Subcutaneous adipose tissue (tissue), 4 donors: Measurements from ENCODE around the gene HS3ST4. TPM values are rescaled to one million over a fixed set of nuclear protein-coding genes. Genes with fewer than 3 reads are reported as not detected.

Experiments
- total RNA-seq, 4 donors: library from RNA; depleted of rRNA; stranded (reverse); fragments of >200 nt; gene quantifications; one replicate each; pipeline ENCODE4 v1.1.0, GENCODE V29; 2016
- TF ChIP-seq, protein P1 (sequence below): fragments of 450-650 bp; IDR thresholded peaks from one replicate; pipeline ENCODE4 v1.5.1; 2016; ENCODE audit warnings: low read depth, mild to moderate bottlenecking, control low read depth, antibody characterized with exemption, moderate library complexity

Gene HS3ST4
- total RNA-seq, 4 donors from 2014 or later: not detected

DNA sequence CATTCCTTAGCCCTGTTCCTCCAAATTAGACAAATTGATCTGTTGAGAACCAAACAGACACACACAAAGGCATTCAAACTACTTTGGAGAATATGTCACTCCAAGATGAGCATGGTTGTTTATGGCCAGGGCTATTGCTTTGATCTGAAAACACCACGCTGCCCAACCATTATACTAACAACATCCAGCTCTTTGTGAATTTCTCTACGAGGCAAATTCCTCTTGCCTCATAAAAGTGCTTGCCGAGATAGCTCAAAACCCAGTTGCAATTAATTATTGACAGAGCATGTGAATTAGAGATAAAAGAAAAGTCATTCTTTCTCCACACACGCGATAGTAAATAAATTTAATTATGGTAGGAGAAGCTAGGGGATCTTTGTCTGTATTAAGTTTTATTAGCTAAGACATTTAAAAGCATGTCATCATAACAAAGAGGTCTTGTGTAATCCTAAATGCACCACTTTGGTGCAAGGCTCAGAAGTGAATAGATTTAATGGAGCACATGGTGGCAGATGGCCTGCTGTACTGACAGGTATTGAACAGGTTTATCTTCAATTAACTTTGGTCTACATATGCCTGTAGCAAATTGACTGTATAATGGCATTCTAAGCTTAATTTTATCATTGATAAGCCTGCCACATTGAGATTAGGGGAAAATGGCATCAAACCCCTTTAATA is 441.8 kb downstream of the HS3ST4 start:
- TF ChIP-seq, protein P1, sequence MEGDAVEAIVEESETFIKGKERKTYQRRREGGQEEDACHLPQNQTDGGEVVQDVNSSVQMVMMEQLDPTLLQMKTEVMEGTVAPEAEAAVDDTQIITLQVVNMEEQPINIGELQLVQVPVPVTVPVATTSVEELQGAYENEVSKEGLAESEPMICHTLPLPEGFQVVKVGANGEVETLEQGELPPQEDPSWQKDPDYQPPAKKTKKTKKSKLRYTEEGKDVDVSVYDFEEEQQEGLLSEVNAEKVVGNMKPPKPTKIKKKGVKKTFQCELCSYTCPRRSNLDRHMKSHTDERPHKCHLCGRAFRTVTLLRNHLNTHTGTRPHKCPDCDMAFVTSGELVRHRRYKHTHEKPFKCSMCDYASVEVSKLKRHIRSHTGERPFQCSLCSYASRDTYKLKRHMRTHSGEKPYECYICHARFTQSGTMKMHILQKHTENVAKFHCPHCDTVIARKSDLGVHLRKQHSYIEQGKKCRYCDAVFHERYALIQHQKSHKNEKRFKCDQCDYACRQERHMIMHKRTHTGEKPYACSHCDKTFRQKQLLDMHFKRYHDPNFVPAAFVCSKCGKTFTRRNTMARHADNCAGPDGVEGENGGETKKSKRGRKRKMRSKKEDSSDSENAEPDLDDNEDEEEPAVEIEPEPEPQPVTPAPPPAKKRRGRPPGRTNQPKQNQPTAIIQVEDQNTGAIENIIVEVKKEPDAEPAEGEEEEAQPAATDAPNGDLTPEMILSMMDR: no peak

DNA sequence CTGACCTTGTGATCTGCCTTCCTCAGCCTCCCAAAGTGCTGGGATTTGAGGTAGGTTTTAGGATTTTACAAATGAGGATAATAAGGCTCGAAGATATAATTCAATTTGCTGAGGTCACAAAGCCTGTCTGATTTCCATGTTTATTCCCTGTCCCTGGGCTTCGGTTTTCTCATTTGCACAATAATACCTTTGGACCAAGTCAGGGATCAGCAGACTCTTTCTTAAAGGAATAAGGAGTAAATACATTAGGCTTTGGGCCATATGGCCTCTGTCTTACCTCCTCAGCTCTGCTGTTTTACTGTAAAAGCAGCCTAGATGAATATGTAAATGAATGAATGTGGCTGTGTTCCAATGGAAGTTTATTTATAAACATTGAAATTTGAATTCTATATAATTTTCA is 442.8 kb downstream of the HS3ST4 start:
- TF ChIP-seq, protein P1: no peak

DNA sequence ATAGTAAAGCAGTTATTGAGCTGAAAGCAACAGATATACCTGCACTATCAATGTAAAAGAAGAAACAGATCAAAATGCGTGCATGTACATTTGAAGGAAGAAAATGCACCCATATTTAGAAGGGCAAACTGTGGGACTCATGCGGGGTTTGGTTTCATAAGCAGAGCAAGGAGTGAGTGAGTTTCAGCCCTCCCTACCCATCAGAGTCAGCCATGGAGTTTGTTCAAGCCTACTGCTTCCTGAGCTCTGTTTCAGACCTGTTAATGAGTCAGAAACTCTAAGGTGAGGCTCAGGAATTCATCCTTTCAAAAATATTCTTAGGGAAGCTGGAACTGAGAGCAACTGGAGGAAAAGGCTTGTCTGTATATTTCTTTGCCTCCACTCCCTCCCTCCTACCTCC is 446.2 kb downstream of the HS3ST4 start:
- TF ChIP-seq, protein P1: no peak

DNA sequence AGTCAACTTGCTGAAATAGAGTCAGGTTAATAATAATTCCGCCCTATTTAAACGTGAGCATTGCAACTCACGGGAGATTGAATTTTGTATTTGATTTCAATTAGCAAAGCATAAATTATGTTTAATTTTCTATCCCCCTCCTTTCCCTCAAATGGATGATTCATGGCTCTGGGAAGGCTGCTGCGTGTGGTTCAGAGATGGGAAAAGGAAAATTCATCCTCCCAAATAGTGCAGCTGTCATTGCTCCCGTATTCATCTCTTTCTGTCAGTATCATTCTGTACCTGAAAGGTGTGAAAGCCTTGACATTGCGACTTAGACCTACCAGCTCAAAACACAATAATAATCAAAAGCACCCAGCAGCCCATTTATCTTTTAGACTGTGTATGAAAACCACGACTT is 447.3 kb downstream of the HS3ST4 start:
- TF ChIP-seq, protein P1: no peak

DNA sequence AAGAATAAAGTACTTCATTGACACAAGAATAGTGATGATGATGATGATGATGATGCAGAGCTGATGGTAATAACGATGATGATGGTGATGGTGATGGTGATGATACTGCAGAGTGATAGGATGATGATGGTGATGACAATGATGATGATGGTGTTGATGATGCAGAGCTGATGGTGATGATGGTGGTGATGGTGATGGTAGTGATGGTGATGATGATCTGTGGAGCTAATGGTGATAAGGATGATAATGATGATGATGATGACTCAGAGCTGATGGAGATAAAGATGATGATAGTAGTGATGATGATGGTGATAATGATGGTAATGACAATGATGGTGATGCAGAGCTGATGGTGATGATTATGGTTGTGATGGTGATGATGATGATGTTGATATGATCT is 448.1 kb downstream of the HS3ST4 start:
- TF ChIP-seq, protein P1: no peak

DNA sequence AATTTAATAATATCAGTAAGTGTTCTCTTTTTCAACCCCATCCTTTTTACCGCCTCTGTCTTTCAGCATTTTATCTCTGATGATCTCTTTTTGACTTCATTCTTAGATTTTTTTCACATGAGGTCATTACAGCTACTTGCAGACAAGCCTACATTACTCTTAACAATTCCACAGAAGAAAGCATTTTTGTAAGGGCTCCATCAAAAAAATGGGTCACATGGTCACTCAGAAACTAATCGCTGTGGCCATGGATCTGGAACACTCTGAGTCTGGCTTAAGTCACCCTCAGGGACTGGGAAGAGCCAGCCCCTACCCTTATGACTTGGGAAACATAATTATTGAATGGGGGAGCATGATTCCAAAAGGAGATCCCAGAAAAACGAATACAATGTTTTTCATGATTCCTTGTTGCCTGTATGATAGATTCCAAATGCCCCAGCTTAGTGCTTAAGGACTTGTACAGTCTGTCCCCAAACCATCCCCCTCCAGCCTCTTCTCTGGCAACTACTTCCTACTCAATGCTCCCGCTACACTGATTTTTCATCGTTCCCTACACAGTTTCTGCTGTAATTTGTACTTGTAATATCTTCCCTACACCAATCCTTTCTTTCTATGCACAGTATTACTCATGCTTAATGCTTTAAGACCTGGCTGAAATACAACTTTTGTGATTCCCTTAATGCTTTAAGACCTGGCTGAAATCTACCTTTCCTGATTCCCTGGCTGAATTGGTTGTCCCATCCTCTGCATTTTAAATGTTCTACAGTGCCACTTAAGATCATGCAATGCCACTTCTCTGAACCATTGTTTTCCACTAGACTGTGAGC is 457.8 kb downstream of the HS3ST4 start:
- TF ChIP-seq, protein P1: no peak

DNA sequence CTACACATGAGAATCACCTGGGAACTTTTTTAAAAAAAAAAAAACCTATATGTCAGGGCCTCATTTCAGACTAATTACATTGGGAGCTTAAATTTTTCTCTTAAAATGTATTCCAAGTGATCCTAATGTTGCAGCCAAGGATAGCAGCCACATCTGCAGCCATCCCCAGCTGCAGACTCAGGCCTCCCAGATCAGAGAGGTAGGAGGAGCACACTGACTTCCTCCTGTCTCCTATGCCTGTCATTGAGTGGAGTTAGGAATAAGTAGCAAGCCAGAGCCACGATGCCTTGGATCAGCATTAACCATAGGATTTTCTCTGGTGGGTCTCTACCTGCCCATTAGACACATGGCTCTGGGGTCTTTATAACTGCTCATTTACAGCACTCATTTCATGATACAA is 463.5 kb downstream of the HS3ST4 start:
- TF ChIP-seq, protein P1: no peak
